GM12878 (cell line): ENCODE data around the gene ISY1. TPM values are rescaled to one million over a fixed set of nuclear protein-coding genes. Genes with fewer than 3 reads are reported as not detected.

Experiments used
- ATAC-seq: fragments of 200-7000 bp; cut with Tn5 transposase; 3 replicates; pipeline ENCODE4 v1.9.1; 2020; ENCODE audit warnings: mild to moderate bottlenecking, moderate library complexity
- BruUV-seq: library from RNA; stranded (reverse); fragments of 400-500 nt; replicated peaks from 2 replicates; lab custom pipeline; 2021; lab: Mats Ljungman, UMichigan
- CTCF ChIA-PET: fragments of 300-600 bp; sonication (Branson Sonifier 250); formaldehyde crosslinking; extraction: SDS; loops from one replicate; lab custom pipeline; 2021; ENCODE audit warnings: inconsistent platforms; lab: Yijun Ruan, JAX
- POLR2A ChIA-PET: fragments of 350-600 bp; formaldehyde crosslinking; extraction: SDS; loops from one replicate; lab custom pipeline; 2021; ENCODE audit warnings: inconsistent platforms; lab: Charles Lee
- RAD21 ChIA-PET: fragments of 300-600 bp; sonication (Branson Sonifier 250); formaldehyde crosslinking; loops from one replicate; lab custom pipeline; 2023; ENCODE audit warnings: antibody characterized with exemption; ENCODE audit not compliant: unreplicated experiment; lab: Charles Lee
- SMC1A ChIA-PET: fragments of 300-600 bp; sonication (Branson Sonifier 250); formaldehyde crosslinking; loops from one replicate; lab custom pipeline; 2023; ENCODE audit not compliant: unreplicated experiment, uncharacterized antibody; lab: Charles Lee
- DNase-seq: peaks from one replicate; pipeline ENCODE4 v3.0.0-alpha.2; 2011; ENCODE audit warnings: low read depth, low spot score
- FAIRE-seq: peaks from 3 replicates; lab custom pipeline; 2011; peaks lifted over from hg19 to GRCh38; lab: Jason Lieb, UNC
- H2AFZ ChIP-seq: 2 replicates; pipeline ENCODE4 v1.6.0; 2011; ENCODE audit warnings: low read depth, low read length, control low read depth; ENCODE audit not compliant: control insufficient read depth
- H3K27ac ChIP-seq: 2 replicates; pipeline ENCODE4 v1.5.1; 2011; ENCODE audit warnings: control low read depth; ENCODE audit not compliant: control insufficient read depth, insufficient read depth
- H3K27me3 ChIP-seq, 2 experiments: replicated peaks in 1 of 2; 2 replicates each; pipeline versions ENCODE4 v1.6.0 to v1.6.1; 2011; ENCODE audit warnings: low read length in 1 of 2; ENCODE audit not compliant: control insufficient read depth in 2 of 2, insufficient read depth in 2 of 2
- H3K36me3 ChIP-seq, 2 experiments: 2 replicates each; pipeline ENCODE4 v1.5.1; 2011; ENCODE audit warnings: low read length in 1 of 2; ENCODE audit not compliant: control insufficient read depth in 2 of 2, insufficient read depth in 2 of 2
- H3K4me1 ChIP-seq: 2 replicates; pipeline ENCODE4 v1.6.1; 2011; ENCODE audit warnings: mild to moderate bottlenecking, low read length, moderate library complexity, mixed read lengths; ENCODE audit not compliant: control insufficient read depth, insufficient read depth
- H3K4me2 ChIP-seq: 2 replicates; pipeline ENCODE4 v1.6.0; 2011; ENCODE audit warnings: control low read depth; ENCODE audit not compliant: control insufficient read depth, insufficient read depth
- H3K4me3 ChIP-seq: fragments of 200-600 bp; sonication (generic); 2 replicates; pipeline ENCODE4 v1.5.1; 2016
- H3K79me2 ChIP-seq: 2 replicates; pipeline ENCODE4 v1.6.0; 2011; ENCODE audit warnings: low read length; ENCODE audit not compliant: control insufficient read depth, insufficient read depth
- H3K9ac ChIP-seq: 2 replicates; pipeline ENCODE4 v1.8.0; 2011; ENCODE audit warnings: low read length, control low read depth, mixed read lengths; ENCODE audit not compliant: control insufficient read depth, insufficient read depth
- H3K9me3 ChIP-seq: replicated peaks from 3 replicates; pipeline ENCODE4 v1.5.1; 2011; ENCODE audit warnings: mild to moderate bottlenecking, low read length; ENCODE audit not compliant: control insufficient read depth, insufficient read depth
- H4K20me1 ChIP-seq: 2 replicates; pipeline ENCODE4 v1.6.0; 2011; ENCODE audit not compliant: control insufficient read depth, insufficient read depth
- BHLHE40 ChIP-seq, 2 experiments: fragments of 450-650 bp in 1 of 2; IDR thresholded peaks; 2 replicates each; pipeline ENCODE4 v1.6.1; 2011 to 2017; ENCODE audit warnings: low read depth in 2 of 2, borderline replicate concordance in 1 of 2, improper control_type of control experiment in 1 of 2, low read length in 1 of 2, mild to moderate bottlenecking in 1 of 2
- CBX3 ChIP-seq: fragments of 200-600 bp; sonication (generic); IDR thresholded peaks from 2 replicates; pipeline ENCODE4 v1.6.1; 2016; ENCODE audit warnings: low read depth, borderline replicate concordance
- CREB1 ChIP-seq: IDR thresholded peaks from 2 replicates; pipeline ENCODE4 v1.6.1; 2012; ENCODE audit warnings: low read depth, mild to moderate bottlenecking, inconsistent platforms
- EP300 ChIP-seq, 2 experiments: fragments of 150-350 bp in 1 of 2; IDR thresholded peaks; 2 replicates each; pipeline ENCODE4 v1.6.1; 2011 to 2012; ENCODE audit warnings: low read depth in 2 of 2, low read length in 2 of 2, borderline replicate concordance in 1 of 2, improper control_type of control experiment in 1 of 2, inconsistent platforms in 1 of 2; ENCODE audit not compliant: control insufficient read depth in 1 of 2
- HDAC2 ChIP-seq: fragments of 200-600 bp; sonication (generic); IDR thresholded peaks from 2 replicates; pipeline ENCODE4 v1.6.1; 2017
- MYC ChIP-seq: IDR thresholded peaks from 2 replicates; pipeline ENCODE4 v1.6.1; 2011; ENCODE audit warnings: mild to moderate bottlenecking, low read length, moderate library complexity, inconsistent platforms; ENCODE audit not compliant: insufficient read depth, insufficient replicate concordance, insufficient read length, severe bottlenecking
- RB1 ChIP-seq: fragments of 450-650 bp; formaldehyde crosslinking; IDR thresholded peaks from 2 replicates; pipeline ENCODE4 v1.6.1; 2017; ENCODE audit warnings: mild to moderate bottlenecking, borderline replicate concordance
- REST ChIP-seq: IDR thresholded peaks from 2 replicates; pipeline ENCODE4 v1.6.1; 2012; ENCODE audit warnings: mild to moderate bottlenecking, low read depth, low read length
- TCF3 ChIP-seq: IDR thresholded peaks from 2 replicates; pipeline ENCODE4 v1.6.1; 2012; ENCODE audit warnings: low read depth, mild to moderate bottlenecking, low read length, borderline replicate concordance; ENCODE audit not compliant: insufficient read depth
- TCF7 ChIP-seq: IDR thresholded peaks from 2 replicates; pipeline ENCODE4 v1.6.1; 2014; ENCODE audit warnings: antibody characterized with exemption, borderline replicate concordance
- ZBTB11 ChIP-seq: fragments of 450-650 bp; formaldehyde crosslinking; IDR thresholded peaks from 2 replicates; pipeline ENCODE4 v1.5.0; 2022; ENCODE audit warnings: mild to moderate bottlenecking, missing genetic modification characterization
- WGBS: methylation state at CpG from one replicate; pipeline ENCODE4 v1.1.6; 2016; ENCODE audit warnings: low lambda C conversion rate; ENCODE audit not compliant: insufficient replicate concordance, insufficient coverage; ENCODE audit errors: missing lambda C conversion rate; 5-methylcytosine and 5-hydroxymethylcytosine counted together
- in situ Hi-C: fragments of 300-500 bp; cut with MboI; formaldehyde crosslinking; loops from 9 replicates; pipeline ENCODE4 v1.14.3; 2018; ENCODE audit warnings: mixed read lengths
- intact Hi-C: fragments of 100-400 bp; cut with micrococcal nuclease; formaldehyde crosslinking; loops from one replicate; pipeline ENCODE4 v1.14.2; 2022; ENCODE audit not compliant: unreplicated experiment
- polyA plus RNA-seq, 11 experiments: library from polyadenylated mRNA; depleted of rRNA in 4 of 11; unstranded in 6 of 11; stranded (reverse) in 5 of 11; fragments of >200 nt; fragmentation: Nextera tagmentation in 4 of 11; fragmentation: Illumina TruSeq in 1 of 11; extraction: Ambion mirVana in 4 of 11; extraction: Trizol in 1 of 11; gene quantifications; 1 replicate in 1 of 11; 2 replicates in 10 of 11; pipeline versions ENCODE4 v1.2.1 to v1.2.3, GENCODE V29; 2011 to 2016; ENCODE audit warnings: inconsistent platforms in 2 of 11, missing spikeins in 2 of 11, low read depth in 1 of 11
- total RNA-seq, 4 experiments: library from RNA; depleted of rRNA in 3 of 4; stranded (reverse); fragments of >200 nt in 3 of 4; fragmentation: Illumina TruSeq in 1 of 4; extraction: Trizol in 1 of 4; gene quantifications; 2 replicates each; pipeline versions ENCODE4 v1.2.1 to v1.2.3, GENCODE V29; 2013 to 2021
- TF ChIP-seq, protein P1 (sequence below): fragments of 450-650 bp; formaldehyde crosslinking; IDR thresholded peaks from 2 replicates; pipeline ENCODE4 v1.4.0; 2022; ENCODE audit warnings: mild to moderate bottlenecking, moderate library complexity

The ISY1 gene
- total and polyA plus RNA-seq, 10 of the 15 experiments (the other 5 are each of a cell fraction or from before 2014, with no cell fraction given) = 28.3 to 72.2 (median 44.7) TPM

GRCh38 chr3:129181819-129182218, 21.0 kb upstream of the ISY1 start:
- H3K27me3 ChIP-seq = no peaks in the 10 kb centered on the region
- 0% methylated on average over 3 of the region's 3 CpGs for WGBS
- peaks cover 88% of the 10 kb centered on the region for H3K79me2 ChIP-seq
- intact Hi-C loops (loop anchor here (5.0 to 10.0 kb wide), 3 partner anchors 60 to 527 kb away; partner anchors contain the start of genes RAB43 and RPN1), in situ Hi-C loops (no loop called here)
- peak overlapping the region; percentile 97 for H3K27ac ChIP-seq
- H3K4me1 ChIP-seq = peaks cover 9% of the 10 kb centered on the region
- H3K4me2 ChIP-seq = peak overlapping the region; percentile 83
- DNase-seq (no peak), ATAC-seq (no peak), FAIRE-seq (no peak)
- H3K36me3 ChIP-seq = peaks cover 1 to 7% of the 10 kb centered on the region in 2 experiments; a peak in 2 of 4 replicates
- H2AFZ ChIP-seq = no peak overlapping the region
- H3K4me3 ChIP-seq = peak overlapping the region; percentile 97
- POLR2A ChIA-PET = interaction anchor here (1.5 to 3.8 kb wide), 3 partner anchors 14 to 61 kb away, joined by 7 to 20 read pairs (median 9); partner anchors contain the start of gene RAB43
- SMC1A ChIA-PET = interaction anchor here (0.7 to 1.6 kb wide), 2 partner anchors 10 to 20 kb away, joined by 3 to 6 read pairs; no protein-coding TSS in a partner anchor
- CTCF ChIA-PET = interaction anchor here (1.0 to 3.0 kb wide), 5 partner anchors 19 to 65 kb away, joined by 3 to 11 read pairs (median 4); no protein-coding TSS in a partner anchor
- H3K9ac ChIP-seq = peak overlapping the region; percentile 99
- no peaks in the 10 kb centered on the region; the same call in 2 of the 3 replicates for H3K9me3 ChIP-seq
- peaks cover 10% of the 10 kb centered on the region for H4K20me1 ChIP-seq
- no TSS peak for BruUV-seq
- RAD21 ChIA-PET = interaction anchor here (1.2 to 2.0 kb wide), 3 partner anchors 20 to 65 kb away, joined by 3 to 4 read pairs (median 3); partner anchors contain the start of gene RAB43
- TF ChIP-seq MYC (no peak), HDAC2 (no peak), CBX3 (no peak), EP300 (IDR thresholded peaks at IDR 0.05; ENCODE audit: borderline replicate concordance in 1 of 2, control insufficient read depth in 1 of 2, low read depth in 2 of 2, low read length in 2 of 2) (no peak), BHLHE40 (IDR thresholded peaks at IDR 0.05; ENCODE audit: borderline replicate concordance in 1 of 2, low read depth in 2 of 2, low read length in 1 of 2) (no peak), TCF3 (no peak), ZBTB11 (CRISPR knock-in tag) (no peak), RB1 (no peak), REST (no peak), TCF7 (no peak), CREB1 (no peak)
- TF ChIP-seq, protein P1, sequence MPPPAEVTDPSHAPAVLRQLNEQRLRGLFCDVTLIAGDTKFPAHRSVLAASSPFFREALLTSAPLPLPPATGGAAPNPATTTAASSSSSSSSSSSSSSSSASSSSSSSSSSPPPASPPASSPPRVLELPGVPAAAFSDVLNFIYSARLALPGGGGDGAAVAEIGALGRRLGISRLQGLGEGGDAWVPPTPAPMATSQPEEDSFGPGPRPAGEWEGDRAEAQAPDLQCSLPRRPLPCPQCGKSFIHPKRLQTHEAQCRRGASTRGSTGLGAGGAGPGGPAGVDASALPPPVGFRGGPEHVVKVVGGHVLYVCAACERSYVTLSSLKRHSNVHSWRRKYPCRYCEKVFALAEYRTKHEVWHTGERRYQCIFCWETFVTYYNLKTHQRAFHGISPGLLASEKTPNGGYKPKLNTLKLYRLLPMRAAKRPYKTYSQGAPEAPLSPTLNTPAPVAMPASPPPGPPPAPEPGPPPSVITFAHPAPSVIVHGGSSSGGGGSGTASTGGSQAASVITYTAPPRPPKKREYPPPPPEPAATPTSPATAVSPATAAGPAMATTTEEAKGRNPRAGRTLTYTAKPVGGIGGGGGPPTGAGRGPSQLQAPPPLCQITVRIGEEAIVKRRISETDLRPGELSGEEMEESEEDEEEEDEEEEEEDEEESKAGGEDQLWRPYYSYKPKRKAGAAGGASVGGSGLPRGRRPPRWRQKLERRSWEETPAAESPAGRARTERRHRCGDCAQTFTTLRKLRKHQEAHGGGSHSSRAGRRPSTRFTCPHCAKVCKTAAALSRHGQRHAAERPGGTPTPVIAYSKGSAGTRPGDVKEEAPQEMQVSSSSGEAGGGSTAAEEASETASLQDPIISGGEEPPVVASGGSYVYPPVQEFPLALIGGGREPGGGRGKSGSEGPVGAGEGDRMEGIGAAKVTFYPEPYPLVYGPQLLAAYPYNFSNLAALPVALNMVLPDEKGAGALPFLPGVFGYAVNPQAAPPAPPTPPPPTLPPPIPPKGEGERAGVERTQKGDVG = no peak
